Midbrain (tissue), 1 donor: ENCODE data around the gene APMAP.
"Not testable (repeated sequence)": the region's sequence is repeated elsewhere in the genome, so short reads cannot be mapped to it uniquely, and the experiment has no call there.

ENCODE experiments used
- DNase-seq: peaks from one replicate; lab custom pipeline; 2025; lab: John Stamatoyannopoulos, UW

The APMAP gene

DNA sequence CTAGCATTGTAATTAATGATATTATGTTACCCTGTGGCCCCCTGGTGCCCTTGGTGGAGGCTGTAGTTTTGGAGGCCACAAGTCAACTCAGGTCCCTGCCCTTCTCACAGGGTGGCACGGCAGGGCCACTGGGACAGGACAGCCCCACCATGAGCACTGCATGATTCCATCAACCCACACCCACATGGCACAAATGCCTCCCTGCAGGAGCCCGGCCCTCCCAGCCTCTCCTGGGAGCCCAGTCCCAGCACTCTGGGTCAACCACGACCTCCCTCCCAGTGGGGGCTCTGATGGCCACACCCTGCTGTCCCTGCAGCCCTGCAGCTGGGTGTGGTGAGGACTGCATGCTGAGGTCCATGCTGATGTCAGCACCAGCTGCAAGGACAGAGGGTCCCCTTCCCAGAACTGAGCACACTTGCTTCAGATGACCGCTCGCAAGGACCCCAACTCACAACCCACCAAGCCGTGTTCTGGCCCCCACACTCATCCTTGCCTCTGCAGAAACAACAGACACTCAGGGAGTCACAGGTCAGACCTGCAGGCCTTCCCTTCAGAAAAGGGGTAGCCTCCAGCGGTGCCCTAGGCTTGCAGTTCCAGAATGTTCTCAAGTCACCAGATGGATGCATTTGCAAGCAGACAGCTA lies 59.2 kb downstream of the APMAP start:
- no peak for DNase-seq

- not testable (repeated sequence) for DNase-seq
These were observed 60.7 kb downstream of the APMAP start for GRCh38 chr20:24931893-24932292.

- not testable (repeated sequence) for DNase-seq
These were observed 61.5 kb downstream of the APMAP start for GRCh38 chr20:24930724-24931688.

GRCh38 chr20:24929867-24930723 lies 62.5 kb downstream of the APMAP start:
- DNase-seq: not testable (repeated sequence)

GRCh38 chr20:24929259-24929658 lies 63.3 kb downstream of the APMAP start:
- DNase-seq: not testable (repeated sequence)

- DNase-seq: not testable (repeated sequence)
These were observed 71.8 kb downstream of the APMAP start for GRCh38 chr20:24920706-24921105.

DNA sequence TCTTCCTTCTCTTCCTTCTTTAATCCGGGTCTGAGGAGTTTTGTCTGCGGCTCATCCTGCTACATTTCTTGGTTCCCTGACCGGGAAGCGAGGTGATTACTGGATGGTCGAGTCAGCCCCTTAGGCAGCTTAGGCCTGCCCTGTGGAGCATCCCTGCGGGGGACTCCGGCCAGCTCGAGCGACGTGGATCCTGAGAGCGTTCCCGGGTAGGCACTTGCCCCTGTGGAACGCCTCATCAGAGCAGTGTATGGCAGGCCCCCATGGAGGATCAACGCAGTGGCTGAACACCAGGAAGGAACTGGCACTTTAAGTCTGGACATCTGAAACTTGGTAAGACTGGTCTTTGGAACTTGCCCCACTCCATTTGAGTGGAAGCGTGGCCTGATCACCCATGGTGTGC lies 72.9 kb downstream of the APMAP start:
- DNase-seq: not testable (repeated sequence)

GRCh38 chr20:24918579-24919566 lies 73.7 kb downstream of the APMAP start:
- no peak for DNase-seq

DNA sequence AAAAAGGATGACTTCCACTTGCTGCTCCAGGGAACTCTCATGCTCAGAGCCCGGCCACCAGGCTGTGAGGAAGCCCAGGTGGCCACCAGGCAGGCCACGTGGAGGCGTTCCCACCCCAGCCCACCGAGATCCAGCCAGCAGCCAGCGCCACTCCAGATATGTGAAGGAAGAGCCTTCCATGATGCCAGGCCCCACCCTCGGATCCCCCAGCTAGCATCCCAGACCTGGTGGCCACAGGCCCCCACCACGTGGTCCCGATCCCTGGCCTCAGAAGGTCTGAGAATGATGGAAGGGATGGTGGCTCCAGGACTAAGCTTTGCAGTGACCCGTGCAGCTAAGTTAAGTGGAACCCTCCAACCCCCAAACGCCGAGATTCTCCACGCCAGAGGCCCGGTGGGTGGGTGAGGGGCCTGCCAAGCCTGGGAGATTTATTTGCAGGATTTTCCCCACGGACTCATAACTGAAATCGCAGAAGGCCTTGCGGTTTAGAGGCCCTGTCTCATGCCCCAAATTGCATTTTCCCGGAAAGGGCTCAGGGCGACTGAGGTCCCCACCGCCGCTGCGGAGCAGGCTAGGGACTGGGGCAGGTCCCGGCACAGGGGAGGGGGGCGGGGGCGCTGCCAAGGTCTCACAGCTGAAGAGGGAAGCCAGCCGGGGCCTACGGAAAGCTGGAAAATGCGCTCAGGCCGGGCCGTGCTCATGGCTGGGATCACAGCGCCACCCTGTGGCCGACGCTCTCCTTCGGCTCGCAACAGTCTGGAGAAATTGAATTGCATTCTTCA lies 74.6 kb downstream of the APMAP start:
- DNase-seq: peak; percentile 85

- DNase-seq: no peak
These were observed 75.5 kb downstream of the APMAP start for GRCh38 chr20:24917056-24917455.

DNA sequence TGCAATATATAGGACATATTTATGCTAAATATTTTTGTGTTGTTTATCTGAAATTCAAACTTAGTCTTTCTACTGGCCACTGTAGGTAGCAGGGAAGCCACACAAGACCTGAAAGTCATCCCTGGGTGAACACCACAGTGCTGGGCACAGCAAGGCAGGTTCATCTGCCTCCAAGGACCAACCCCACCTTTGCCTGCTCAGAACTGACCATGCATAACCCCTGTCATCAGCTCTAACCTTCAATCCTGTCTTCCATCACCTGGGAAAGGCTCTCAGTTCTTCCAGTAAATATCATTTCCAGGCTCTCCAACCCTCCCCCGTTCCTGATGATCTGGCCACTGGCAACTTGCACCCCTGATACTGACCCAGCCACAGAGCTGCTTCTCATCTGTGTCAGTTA lies 76.1 kb downstream of the APMAP start:
- DNase-seq: no peak

- no peak for DNase-seq
These were observed 76.7 kb downstream of the APMAP start for GRCh38 chr20:24915892-24916291.

- no peak for DNase-seq
These were observed 77.1 kb downstream of the APMAP start for GRCh38 chr20:24915440-24915839.

DNA sequence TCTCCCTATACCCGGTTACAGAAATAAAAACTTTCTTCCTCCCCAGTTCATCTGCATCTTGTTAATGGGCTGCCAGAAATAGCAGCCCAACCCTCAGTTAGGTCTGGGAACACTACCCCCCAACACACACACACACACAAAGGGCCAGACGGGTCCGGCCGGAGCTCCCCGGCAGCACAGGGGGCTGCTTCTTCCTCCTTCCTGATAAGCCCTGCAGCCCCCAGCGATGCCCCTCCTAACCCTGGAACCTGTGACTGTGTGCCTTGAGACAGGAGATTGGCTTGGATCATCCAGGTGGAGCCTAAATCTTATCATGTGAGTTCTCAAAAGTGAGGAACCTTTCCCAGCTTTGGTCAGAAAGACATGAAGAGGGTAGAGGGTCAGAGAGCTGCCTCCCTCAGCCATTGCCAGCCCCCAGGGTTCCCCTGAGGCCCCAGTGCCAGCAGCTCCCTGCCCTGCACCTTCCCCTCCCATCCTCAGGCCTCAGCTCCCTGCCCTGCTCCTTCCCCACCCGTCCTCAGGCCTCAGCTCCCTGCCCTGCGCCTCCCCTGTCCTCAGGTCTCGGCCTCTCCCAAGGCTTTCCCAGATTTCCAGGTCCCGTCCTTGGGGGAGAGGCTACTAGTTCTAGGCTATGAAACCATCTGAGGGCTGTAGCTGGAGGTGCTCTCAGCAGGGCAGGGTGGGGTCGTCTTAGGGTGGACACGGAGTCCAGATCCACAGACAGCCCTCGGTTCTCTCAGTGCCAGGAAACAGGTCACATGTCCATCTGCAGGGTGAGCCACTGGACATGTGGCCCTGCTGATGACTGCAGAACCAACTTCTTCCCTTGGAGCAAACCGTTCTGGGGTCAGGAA lies 77.9 kb downstream of the APMAP start:
- no peak for DNase-seq

- no peak for DNase-seq
These were observed 79.4 kb downstream of the APMAP start for GRCh38 chr20:24913076-24913628.
